Kidney (tissue), 14 donors: ENCODE data around the gene PHACTR2. TPM values are rescaled to one million over a fixed set of nuclear protein-coding genes. Genes with fewer than 3 reads are reported as not detected.

ENCODE experiments used
- DNase-seq, 5 donors: peaks; one replicate each; pipeline ENCODE4 v3.0.0-alpha.2; 2013 to 2020
- FAIRE-seq: peaks from 2 replicates; lab custom pipeline; 2012; peaks lifted over from hg19 to GRCh38; lab: Jason Lieb, UNC
- H3K27ac ChIP-seq, 2 donors: one replicate each; pipeline ENCODE4 v1.7.0; 2013; ENCODE audit warnings: low read depth in 2 of 2, low read length in 2 of 2, inconsistent platforms in 1 of 2
- H3K27me3 ChIP-seq: one replicate; pipeline ENCODE4 v1.7.1; 2013; ENCODE audit warnings: low read length, inconsistent platforms; ENCODE audit not compliant: control insufficient read depth, insufficient read depth
- H3K36me3 ChIP-seq, 3 donors: one replicate each; pipeline versions ENCODE4 v1.7.0 to v1.7.1; 2013; ENCODE audit warnings: low read length in 3 of 3, control low read depth in 1 of 3, inconsistent platforms in 1 of 3; ENCODE audit not compliant: insufficient read depth in 3 of 3, control insufficient read depth in 2 of 3
- H3K4me1 ChIP-seq, 3 donors: one replicate each; pipeline versions ENCODE4 v1.7.0 to v1.7.1; 2013; ENCODE audit warnings: low read length in 3 of 3, inconsistent platforms in 1 of 3, low read depth in 1 of 3; ENCODE audit not compliant: control insufficient read depth in 2 of 3, insufficient read depth in 2 of 3
- H3K4me3 ChIP-seq, 3 donors: one replicate each; pipeline versions ENCODE4 v1.7.0 to v1.8.1; 2013; ENCODE audit warnings: low read length in 3 of 3, control low read depth in 1 of 3, inconsistent platforms in 1 of 3
- H3K9ac ChIP-seq, 3 donors: one replicate each; pipeline versions ENCODE4 v1.7.0 to v1.7.1; 2013; ENCODE audit warnings: low read length in 3 of 3, control low read depth in 1 of 3, inconsistent platforms in 1 of 3
- H3K9me3 ChIP-seq, 3 donors: one replicate each; pipeline versions ENCODE4 v1.7.0 to v1.7.1; 2013; ENCODE audit warnings: low read length in 3 of 3, control low read depth in 1 of 3, inconsistent platforms in 1 of 3; ENCODE audit not compliant: control insufficient read depth in 2 of 3, insufficient read depth in 1 of 3
- CTCF ChIP-seq: IDR thresholded peaks from 3 replicates; pipeline ENCODE4 v1.5.1; 2012; ENCODE audit warnings: mild to moderate bottlenecking, moderate library complexity, borderline replicate concordance; ENCODE audit not compliant: insufficient read depth; ENCODE audit errors: extremely low read depth
- intact Hi-C: fragments of 100-400 bp; cut with DNase I; formaldehyde crosslinking; loops from one replicate; pipeline ENCODE4 v1.11.1; 2022
- polyA plus RNA-seq: library from polyadenylated mRNA; stranded (reverse); fragments of 350-450 nt; fragmentation: Illumina TruSeq; extraction: RNeasy Lipid Tissue Mini Kit (QIAGEN cat#74804); gene quantifications from one replicate; pipeline ENCODE4 v1.2.3, GENCODE V29; 2014; ENCODE audit warnings: low read depth, low replicate concordance; ENCODE audit not compliant: insufficient read depth
- total RNA-seq: library from RNA; stranded (reverse); fragmentation: NEBNext Ultra II Directional; extraction: Animal tissue kit (Norgen Biotek cat#: 25700); gene quantifications from one replicate; pipeline ENCODE4 v1.2.1, GENCODE V29; 2021
- donor health status: control.
- donor health status: control.
- donor health status: control.
- donor health status: control.
- donor health status: control.
- donor health status: DM: yes; HTN: yes; CAD: no.
- donor health status: Normal renal cell carcinoma (clear cell type).

The PHACTR2 gene
- total and polyA plus RNA-seq, 2 donors from 2014 or later: 3.5 to 56.1 TPM

- DNase-seq (no peak), FAIRE-seq (no peak)
- H3K27ac ChIP-seq: no peak overlapping the region
- H3K4me3 ChIP-seq: no peak overlapping the region
- peaks cover 5 to 10% (median 8%) of the 10 kb centered on the region in 3 donors for H3K4me1 ChIP-seq
- H3K27me3 ChIP-seq: no peaks in the 10 kb centered on the region
- H3K36me3 ChIP-seq: no peaks in the 10 kb centered on the region
- H3K9me3 ChIP-seq: no peaks in the 10 kb centered on the region
- no peak for TF ChIP-seq CTCF
- intact Hi-C loops: no loop called here
- H3K9ac ChIP-seq: no peak overlapping the region
These were observed 20.6 kb downstream of the PHACTR2 start for GRCh38 chr6:143698329-143698728.

GRCh38 chr6:143698759-143699429 is 21.1 kb downstream of the PHACTR2 start:
- no peak for TF ChIP-seq CTCF
- no peaks in the 10 kb centered on the region for H3K36me3 ChIP-seq
- no peaks in the 10 kb centered on the region for H3K9me3 ChIP-seq
- DNase-seq: no peak
- no peak overlapping the region for H3K9ac ChIP-seq
- no peaks in the 10 kb centered on the region for H3K27me3 ChIP-seq
- no peak for FAIRE-seq
- no peak overlapping the region for H3K27ac ChIP-seq
- intact Hi-C loops: no loop called here
- peaks cover 5 to 10% (median 8%) of the 10 kb centered on the region in 3 donors for H3K4me1 ChIP-seq
- H3K4me3 ChIP-seq: no peak overlapping the region

GRCh38 chr6:143699430-143699825 is 21.7 kb downstream of the PHACTR2 start:
- no peak for TF ChIP-seq CTCF
- FAIRE-seq (no peak), DNase-seq (no peak)
- no peak overlapping the region for H3K9ac ChIP-seq
- intact Hi-C loops: no loop called here
- H3K4me1 ChIP-seq: peaks cover 5 to 10% (median 8%) of the 10 kb centered on the region in 3 donors
- no peaks in the 10 kb centered on the region for H3K36me3 ChIP-seq
- H3K27ac ChIP-seq: no peak overlapping the region
- no peaks in the 10 kb centered on the region for H3K27me3 ChIP-seq
- H3K4me3 ChIP-seq: no peak overlapping the region
- H3K9me3 ChIP-seq: no peaks in the 10 kb centered on the region
